Liver (tissue), 10 donors: Measurements from ENCODE around the gene C4orf46. TPM values are rescaled to one million over a fixed set of nuclear protein-coding genes. Genes with fewer than 3 reads are reported as not detected.

ENCODE experiments used
- DNase-seq: peaks from one replicate; pipeline ENCODE4 v3.0.0-alpha.2; 2017; ENCODE audit warnings: low spot score
- H3K27ac ChIP-seq, 2 donors: one replicate each; pipeline ENCODE4 v1.7.0; 2013; ENCODE audit warnings: inconsistent platforms in 2 of 2, low read length in 2 of 2, control low read depth in 1 of 2, low read depth in 1 of 2, mild to moderate bottlenecking in 1 of 2
- H3K27me3 ChIP-seq, 4 donors: one replicate each; pipeline versions ENCODE4 v1.6.1 to v1.7.0; 2013; ENCODE audit warnings: low read length in 3 of 4, inconsistent platforms in 1 of 4, mild to moderate bottlenecking in 1 of 4, moderate library complexity in 1 of 4; ENCODE audit not compliant: control insufficient read depth in 4 of 4, insufficient read depth in 4 of 4
- H3K36me3 ChIP-seq, 4 donors: one replicate each; pipeline versions ENCODE4 v1.6.1 to v1.7.0; 2013; ENCODE audit warnings: low read length in 3 of 4, mild to moderate bottlenecking in 3 of 4, low read depth in 1 of 4, moderate library complexity in 1 of 4; ENCODE audit not compliant: control insufficient read depth in 4 of 4, insufficient read depth in 3 of 4
- H3K4me1 ChIP-seq, 4 donors: one replicate each; pipeline versions ENCODE4 v1.6.1 to v1.7.0; 2013; ENCODE audit warnings: low read length in 3 of 4, mild to moderate bottlenecking in 3 of 4, moderate library complexity in 1 of 4; ENCODE audit not compliant: control insufficient read depth in 4 of 4, insufficient read depth in 4 of 4
- H3K4me3 ChIP-seq, 3 donors: one replicate each; pipeline versions ENCODE4 v1.6.1 to v1.7.0; 2013; ENCODE audit warnings: low read length in 3 of 3, control low read depth in 1 of 3, low read depth in 1 of 3, mild to moderate bottlenecking in 1 of 3
- H3K9ac ChIP-seq, 2 donors: one replicate each; pipeline ENCODE4 v1.7.0; 2013; ENCODE audit warnings: low read length in 2 of 2, mild to moderate bottlenecking in 2 of 2, moderate library complexity in 2 of 2, control low read depth in 1 of 2, low read depth in 1 of 2
- H3K9me3 ChIP-seq, 4 donors: one replicate each; pipeline versions ENCODE4 v1.6.1 to v1.7.0; 2013; ENCODE audit warnings: low read length in 3 of 4; ENCODE audit not compliant: control insufficient read depth in 4 of 4
- ATF3 ChIP-seq: IDR thresholded peaks from 2 replicates; pipeline ENCODE4 v1.6.1; 2016; ENCODE audit warnings: antibody characterized with exemption
- CTCF ChIP-seq: fragments of 150-350 bp; IDR thresholded peaks from 2 replicates; pipeline ENCODE4 v1.5.1; 2017; ENCODE audit warnings: improper control_type of control experiment, low read depth, low read length; ENCODE audit not compliant: missing input control
- EGR1 ChIP-seq, 2 donors: IDR thresholded peaks; 2 replicates each; pipeline ENCODE4 v1.6.1; 2016 to 2018; ENCODE audit warnings: antibody characterized with exemption in 2 of 2, low read depth in 2 of 2
- GABPA ChIP-seq, 2 donors: IDR thresholded peaks in 1 of 2; conservative IDR thresholded peaks in 1 of 2; 2 replicates each; pipeline ENCODE4 v1.6.1; 2016; ENCODE audit warnings: antibody characterized with exemption in 2 of 2, mild to moderate bottlenecking in 1 of 2, moderate library complexity in 1 of 2
- HNF4A ChIP-seq, 2 donors: conservative IDR thresholded peaks; 2 replicates each; pipeline ENCODE4 v1.6.1; 2016; ENCODE audit warnings: antibody characterized with exemption in 2 of 2, mild to moderate bottlenecking in 2 of 2
- MAX ChIP-seq: IDR thresholded peaks from 2 replicates; pipeline ENCODE4 v1.6.1; 2016; ENCODE audit warnings: antibody characterized with exemption
- RAD21 ChIP-seq, 2 donors: IDR thresholded peaks; 2 replicates each; pipeline ENCODE4 v1.6.1; 2016; ENCODE audit warnings: antibody characterized with exemption in 2 of 2, mild to moderate bottlenecking in 2 of 2
- RXRA ChIP-seq, 2 donors: IDR thresholded peaks; 2 replicates each; pipeline ENCODE4 v1.6.1; 2017 to 2018; ENCODE audit warnings: antibody characterized with exemption in 2 of 2, mild to moderate bottlenecking in 1 of 2
- YY1 ChIP-seq: IDR thresholded peaks from 2 replicates; pipeline ENCODE4 v1.6.1; 2016; ENCODE audit warnings: antibody characterized with exemption, mild to moderate bottlenecking
- ZBTB33 ChIP-seq: IDR thresholded peaks from 2 replicates; pipeline ENCODE4 v1.6.1; 2016; ENCODE audit warnings: antibody characterized with exemption
- polyA plus RNA-seq, 2 donors: library from polyadenylated mRNA; stranded (reverse) in 1 of 2; unstranded in 1 of 2; fragments of 200-250 nt in 1 of 2; fragments of >200 nt in 1 of 2; fragmentation: Nextera tagmentation in 1 of 2; extraction: Ambion mirVana in 1 of 2; gene quantifications; one replicate each; pipeline versions ENCODE4 v1.2.1 to v1.2.3, GENCODE V29; 2013 to 2015
- small RNA-seq: library from RNA; depleted of rRNA; stranded (forward); fragments of <200 nt; gene quantifications from one replicate; pipeline ENCODE3, GENCODE V24; 2014
- total RNA-seq, 2 donors: library from RNA; depleted of rRNA; stranded (reverse); fragments of >200 nt; gene quantifications; one replicate each; pipeline ENCODE4 v1.2.3, GENCODE V29; 2014
- donor health status: healthy.
- donor health status: healthy.
- donor health status: healthy.
- donor health status: healthy.
- donor health status: healthy.

Gene C4orf46
- total and polyA plus RNA-seq, 4 donors, result 0.40 to 6.7 (median 1.3) TPM

- Histone ChIP-seq H3K4me1 (no peaks in the 10 kb centered on the region), H3K36me3 (no peaks in the 10 kb centered on the region), H3K27ac (no peak overlapping the region), H3K9ac (no peak overlapping the region), H3K4me3 (no peak overlapping the region), H3K27me3 (no peaks in the 10 kb centered on the region), H3K9me3 (no peaks in the 10 kb centered on the region)
- TF ChIP-seq GABPA (IDR thresholded peaks at IDR 0.05 in 1 of 2, conservative IDR thresholded peaks at IDR 0.05 in 1 of 2) (no peak), RAD21 (IDR thresholded peaks at IDR 0.05) (no peak), YY1 (no peak), CTCF (no peak), EGR1 (IDR thresholded peaks at IDR 0.05; ENCODE audit: low read depth in 2 of 2) (no peak), RXRA (IDR thresholded peaks at IDR 0.05) (no peak), MAX (no peak), ATF3 (no peak), ZBTB33 (no peak), HNF4A (conservative IDR thresholded peaks at IDR 0.05) (no peak)
- no peak for DNase-seq
Measured at GRCh38 chr4:158617956-158618355, 53.7 kb downstream of the C4orf46 start.

Small RNA genes lying within 50 kb of the gene (small RNA-seq; reads per million reads assigned to genes)
- not detected for gene RF00012

Other genes starting within 250 kb of the C4orf46 start
- 1 to 10 TPM in 1 of 2 donors, under 1 TPM in 1; 0.42 to 1.5 TPM for gene RXFP1, start 150.0 kb downstream of the C4orf46 start, total RNA-seq
- gene RXFP1, start 150.0 kb downstream of the C4orf46 start, polyA plus RNA-seq, result 1 to 10 TPM in 1 of 2 donors, under 1 TPM in 1; 0.24 to 1.2 TPM
- 100 to 1,000 TPM in 1 of 2 donors, 10 to 100 TPM in 1; 40.7 to 151 TPM for gene ETFDH, start 409 bp upstream of the C4orf46 start, total RNA-seq
- 100 to 1,000 TPM; 114 to 119 TPM for gene ETFDH, start 409 bp upstream of the C4orf46 start, polyA plus RNA-seq
- gene PPID, start 51.5 kb upstream of the C4orf46 start, total RNA-seq, result 10 to 100 TPM; 14.8 to 16.7 TPM
- gene PPID, start 51.5 kb upstream of the C4orf46 start, polyA plus RNA-seq, result 10 to 100 TPM; 15.1 to 53.6 TPM
- gene FNIP2, start 97.1 kb upstream of the C4orf46 start, total RNA-seq, result 10 to 100 TPM; 36.7 to 88.7 TPM
- gene FNIP2, start 97.1 kb upstream of the C4orf46 start, polyA plus RNA-seq, result 10 to 100 TPM in 1 of 2 donors, 1 to 10 TPM in 1; 8.8 to 10.3 TPM